ENCODE measurements around the gene SPOCK2.

DNA sequence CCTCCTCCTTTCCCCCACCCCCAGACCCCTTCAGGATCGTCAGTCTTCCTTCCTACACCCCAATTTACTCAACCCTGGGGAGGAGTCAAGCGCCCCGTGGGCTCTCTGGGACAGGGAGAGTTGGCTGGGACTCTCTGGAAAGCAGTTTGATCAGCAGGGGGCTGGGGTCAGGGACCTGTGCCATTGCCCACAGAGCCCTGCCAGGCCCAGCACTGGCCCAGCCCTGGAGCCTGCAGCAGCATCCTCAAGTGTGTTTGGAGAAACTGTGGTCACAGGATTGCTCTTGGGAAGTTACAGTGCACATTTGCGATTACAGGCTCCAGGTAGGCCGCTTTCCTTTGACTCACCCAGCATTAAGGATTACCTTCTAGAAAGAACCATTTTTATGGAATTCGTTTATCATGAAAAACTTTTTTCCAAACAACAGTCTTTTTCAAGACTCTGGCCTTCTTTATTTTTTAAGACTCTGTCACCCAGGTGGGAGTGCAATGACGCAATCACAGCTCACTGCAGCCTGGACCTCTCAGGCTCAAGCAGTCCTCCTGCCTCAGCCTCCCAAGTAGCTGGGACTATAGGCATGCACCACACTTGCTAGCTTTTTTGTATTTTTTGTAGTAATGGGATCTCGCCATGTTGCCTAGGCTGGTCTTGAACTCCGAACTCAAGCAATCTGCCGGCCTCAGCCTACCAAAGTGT, 73.4 kb downstream of the SPOCK2 start:
- no peak for TF ChIP-seq POLR2A (IDR thresholded peaks at IDR 0.05)
- TF ChIP-seq, protein P1, sequence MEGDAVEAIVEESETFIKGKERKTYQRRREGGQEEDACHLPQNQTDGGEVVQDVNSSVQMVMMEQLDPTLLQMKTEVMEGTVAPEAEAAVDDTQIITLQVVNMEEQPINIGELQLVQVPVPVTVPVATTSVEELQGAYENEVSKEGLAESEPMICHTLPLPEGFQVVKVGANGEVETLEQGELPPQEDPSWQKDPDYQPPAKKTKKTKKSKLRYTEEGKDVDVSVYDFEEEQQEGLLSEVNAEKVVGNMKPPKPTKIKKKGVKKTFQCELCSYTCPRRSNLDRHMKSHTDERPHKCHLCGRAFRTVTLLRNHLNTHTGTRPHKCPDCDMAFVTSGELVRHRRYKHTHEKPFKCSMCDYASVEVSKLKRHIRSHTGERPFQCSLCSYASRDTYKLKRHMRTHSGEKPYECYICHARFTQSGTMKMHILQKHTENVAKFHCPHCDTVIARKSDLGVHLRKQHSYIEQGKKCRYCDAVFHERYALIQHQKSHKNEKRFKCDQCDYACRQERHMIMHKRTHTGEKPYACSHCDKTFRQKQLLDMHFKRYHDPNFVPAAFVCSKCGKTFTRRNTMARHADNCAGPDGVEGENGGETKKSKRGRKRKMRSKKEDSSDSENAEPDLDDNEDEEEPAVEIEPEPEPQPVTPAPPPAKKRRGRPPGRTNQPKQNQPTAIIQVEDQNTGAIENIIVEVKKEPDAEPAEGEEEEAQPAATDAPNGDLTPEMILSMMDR (IDR thresholded peaks at IDR 0.05 in 4 of 5, conservative IDR thresholded peaks at IDR 0.05 in 1 of 5): no peak

Data from gastrocnemius medialis (tissue), 4 donors.